OCI-M2 (cell line): ENCODE data around the gene ATP1B3.
"Not testable (repeated sequence)": the region's sequence is repeated elsewhere in the genome, so short reads cannot be mapped to it uniquely, and the experiment has no call there.

ENCODE experiments used
- DNase-seq: peaks from one replicate; lab custom pipeline; 2025; ENCODE audit not compliant: unreplicated experiment; lab: John Stamatoyannopoulos, UW

The ATP1B3 gene

GRCh38 chr3:141860086-141860669, 16.3 kb upstream of the ATP1B3 start:
- no peak for DNase-seq

- no peak for DNase-seq
Observed at GRCh38 chr3:141860766-141861513, 15.5 kb upstream of the ATP1B3 start.

GRCh38 chr3:141862279-141862816, 14.1 kb upstream of the ATP1B3 start:
- no peak for DNase-seq

- no peak for DNase-seq
Observed at GRCh38 chr3:141863491-141863890, 13.0 kb upstream of the ATP1B3 start.

- no peak for DNase-seq
Observed at GRCh38 chr3:141864281-141864970, 12.0 kb upstream of the ATP1B3 start.

GRCh38 chr3:141865101-141865500, 11.3 kb upstream of the ATP1B3 start:
- DNase-seq = no peak

- no peak for DNase-seq
Observed at GRCh38 chr3:141870091-141870687, 6.3 kb upstream of the ATP1B3 start.

GRCh38 chr3:141875374-141875892, 1.0 kb upstream of the ATP1B3 start:
- DNase-seq = no peak

- DNase-seq = peak; percentile 34
Observed at GRCh38 chr3:141875893-141876380, 506 bp upstream of the ATP1B3 start.

- DNase-seq = no peak
Observed at GRCh38 chr3:141876891-141877621, 613 bp downstream of the ATP1B3 start.

GRCh38 chr3:141877911-141878310, 1.5 kb downstream of the ATP1B3 start:
- DNase-seq = no peak

- no peak for DNase-seq
Observed at GRCh38 chr3:141878326-141878725, 1.9 kb downstream of the ATP1B3 start.

- no peak for DNase-seq
Observed at GRCh38 chr3:141878817-141879216, 2.4 kb downstream of the ATP1B3 start.

- no peak for DNase-seq
Observed at GRCh38 chr3:141881702-141882101, 5.3 kb downstream of the ATP1B3 start.

GRCh38 chr3:141887051-141887450, 10.6 kb downstream of the ATP1B3 start:
- no peak for DNase-seq

GRCh38 chr3:141888548-141888947, 12.1 kb downstream of the ATP1B3 start:
- DNase-seq = not testable (repeated sequence)

GRCh38 chr3:141894524-141895176, 18.2 kb downstream of the ATP1B3 start:
- DNase-seq = no peak

- DNase-seq = no peak
Observed at GRCh38 chr3:141895731-141896130, 19.3 kb downstream of the ATP1B3 start.

GRCh38 chr3:141898908-141899307, 22.5 kb downstream of the ATP1B3 start:
- no peak for DNase-seq

GRCh38 chr3:141900343-141900742, 23.9 kb downstream of the ATP1B3 start:
- no peak for DNase-seq
